PFSK-1 (cell line): Measurements from ENCODE around the gene NAALADL2.

ENCODE experiments used
- POLR2AphosphoS5 ChIP-seq: IDR thresholded peaks from 2 replicates; pipeline ENCODE4 v1.6.1; 2012; ENCODE audit warnings: low read depth, mild to moderate bottlenecking, control low read depth, low read length, moderate library complexity
- SIN3A ChIP-seq: IDR thresholded peaks from 2 replicates; pipeline ENCODE4 v1.6.1; 2012; ENCODE audit warnings: mild to moderate bottlenecking, low read length, moderate library complexity, borderline replicate concordance; ENCODE audit not compliant: insufficient read depth
- TAF1 ChIP-seq: IDR thresholded peaks from 2 replicates; pipeline ENCODE4 v1.6.1; 2012; ENCODE audit warnings: low read length, control low read depth, borderline replicate concordance; ENCODE audit not compliant: insufficient read depth
- TF ChIP-seq, protein P1 (sequence below), 2 experiments: IDR thresholded peaks; 2 replicates each; pipeline versions ENCODE4 v1.6.1 to v1.8.0; 2011 to 2012; ENCODE audit warnings: low read depth in 2 of 2, low read length in 2 of 2, control low read depth in 1 of 2, inconsistent platforms in 1 of 2, mild to moderate bottlenecking in 1 of 2, moderate library complexity in 1 of 2; ENCODE audit not compliant: insufficient read depth in 1 of 2

DNA sequence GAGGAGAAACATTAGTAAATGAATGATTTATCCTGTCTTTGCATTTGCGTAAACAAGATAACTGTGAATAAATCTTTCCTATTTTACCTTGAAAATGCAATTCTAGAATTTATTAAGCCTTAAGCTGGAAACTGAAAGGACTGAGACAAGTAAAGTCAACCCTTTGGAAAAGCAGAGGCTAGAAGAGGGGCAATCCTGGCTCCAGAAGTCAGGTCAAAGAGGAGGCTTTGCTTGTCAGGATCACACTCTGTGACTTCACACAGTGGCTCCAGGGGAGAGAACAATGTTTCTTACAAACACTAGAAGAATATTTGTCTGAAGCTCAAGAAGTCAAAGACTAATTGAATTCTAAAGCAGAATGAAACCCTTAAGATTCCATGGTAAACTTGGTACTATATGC lies 530.4 kb downstream of the NAALADL2 start:
- TF ChIP-seq TAF1 (no peak), POLR2AphosphoS5 (no peak), SIN3A (no peak)
- TF ChIP-seq, protein P1, sequence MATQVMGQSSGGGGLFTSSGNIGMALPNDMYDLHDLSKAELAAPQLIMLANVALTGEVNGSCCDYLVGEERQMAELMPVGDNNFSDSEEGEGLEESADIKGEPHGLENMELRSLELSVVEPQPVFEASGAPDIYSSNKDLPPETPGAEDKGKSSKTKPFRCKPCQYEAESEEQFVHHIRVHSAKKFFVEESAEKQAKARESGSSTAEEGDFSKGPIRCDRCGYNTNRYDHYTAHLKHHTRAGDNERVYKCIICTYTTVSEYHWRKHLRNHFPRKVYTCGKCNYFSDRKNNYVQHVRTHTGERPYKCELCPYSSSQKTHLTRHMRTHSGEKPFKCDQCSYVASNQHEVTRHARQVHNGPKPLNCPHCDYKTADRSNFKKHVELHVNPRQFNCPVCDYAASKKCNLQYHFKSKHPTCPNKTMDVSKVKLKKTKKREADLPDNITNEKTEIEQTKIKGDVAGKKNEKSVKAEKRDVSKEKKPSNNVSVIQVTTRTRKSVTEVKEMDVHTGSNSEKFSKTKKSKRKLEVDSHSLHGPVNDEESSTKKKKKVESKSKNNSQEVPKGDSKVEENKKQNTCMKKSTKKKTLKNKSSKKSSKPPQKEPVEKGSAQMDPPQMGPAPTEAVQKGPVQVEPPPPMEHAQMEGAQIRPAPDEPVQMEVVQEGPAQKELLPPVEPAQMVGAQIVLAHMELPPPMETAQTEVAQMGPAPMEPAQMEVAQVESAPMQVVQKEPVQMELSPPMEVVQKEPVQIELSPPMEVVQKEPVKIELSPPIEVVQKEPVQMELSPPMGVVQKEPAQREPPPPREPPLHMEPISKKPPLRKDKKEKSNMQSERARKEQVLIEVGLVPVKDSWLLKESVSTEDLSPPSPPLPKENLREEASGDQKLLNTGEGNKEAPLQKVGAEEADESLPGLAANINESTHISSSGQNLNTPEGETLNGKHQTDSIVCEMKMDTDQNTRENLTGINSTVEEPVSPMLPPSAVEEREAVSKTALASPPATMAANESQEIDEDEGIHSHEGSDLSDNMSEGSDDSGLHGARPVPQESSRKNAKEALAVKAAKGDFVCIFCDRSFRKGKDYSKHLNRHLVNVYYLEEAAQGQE (IDR thresholded peaks at IDR 0.05; ENCODE audit: insufficient read depth in 1 of 2, low read depth in 2 of 2, low read length in 2 of 2): no peak
